ENCODE measurements around the gene ATRNL1.

ATRNL1 gene

DNA sequence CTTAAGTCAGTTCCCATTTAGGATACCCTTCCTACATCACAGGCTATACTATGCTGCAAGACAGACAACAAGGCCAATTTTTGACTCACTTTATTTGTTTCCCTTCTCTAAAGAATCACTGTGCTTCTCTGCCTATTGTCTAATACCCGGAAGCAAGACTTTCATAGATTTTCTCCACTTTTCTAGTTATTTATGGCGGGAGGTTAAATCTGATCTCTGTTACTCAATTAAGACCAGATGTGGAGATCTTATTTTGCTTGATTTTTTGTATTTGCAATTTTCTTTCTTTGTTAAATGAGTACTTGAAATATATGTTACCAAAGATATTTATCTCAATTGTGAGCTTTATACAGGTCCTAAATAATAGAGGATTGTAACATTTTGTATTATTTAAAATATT lies 511.5 kb downstream of the ATRNL1 start:
- Histone ChIP-seq H4K20me1 (ENCODE audit: insufficient read depth, low read length) (no peaks in the 10 kb centered on the region), H2AFZ (ENCODE audit: low read length) (no peak overlapping the region), H3K36me3 (replicated peaks; ENCODE audit: insufficient read depth, low read length) (no peaks in the 10 kb centered on the region), H3K27ac (ENCODE audit: low read length) (no peak overlapping the region), H3K79me2 (ENCODE audit: low read length) (no peaks in the 10 kb centered on the region), H3K27me3 (replicated peaks; ENCODE audit: insufficient read depth, low read length) (no peaks in the 10 kb centered on the region), H3K9me3 (replicated peaks; ENCODE audit: insufficient read depth, low read length) (no peaks in the 10 kb centered on the region), H3K9me2 (replicated peaks; ENCODE audit: insufficient read depth, low read length) (no peaks in the 10 kb centered on the region), H3K9ac (ENCODE audit: low read length) (no peak overlapping the region), H3K4me1 (ENCODE audit: low read length) (no peaks in the 10 kb centered on the region), H3F3A (ENCODE audit: insufficient read depth, low read length) (no peaks in the 10 kb centered on the region), H3K4me2 (ENCODE audit: low read depth, low read length) (no peak overlapping the region), H3K4me3 (ENCODE audit: low read length) (no peak overlapping the region)
- TF ChIP-seq EZH2phosphoT487 (IDR thresholded peaks at IDR 0.05; ENCODE audit: low read length) (no peak), EZH2 (optimal IDR thresholded peaks at IDR 0.05; ENCODE audit: low read depth, low read length) (no peak)
- TF ChIP-seq, protein P1, sequence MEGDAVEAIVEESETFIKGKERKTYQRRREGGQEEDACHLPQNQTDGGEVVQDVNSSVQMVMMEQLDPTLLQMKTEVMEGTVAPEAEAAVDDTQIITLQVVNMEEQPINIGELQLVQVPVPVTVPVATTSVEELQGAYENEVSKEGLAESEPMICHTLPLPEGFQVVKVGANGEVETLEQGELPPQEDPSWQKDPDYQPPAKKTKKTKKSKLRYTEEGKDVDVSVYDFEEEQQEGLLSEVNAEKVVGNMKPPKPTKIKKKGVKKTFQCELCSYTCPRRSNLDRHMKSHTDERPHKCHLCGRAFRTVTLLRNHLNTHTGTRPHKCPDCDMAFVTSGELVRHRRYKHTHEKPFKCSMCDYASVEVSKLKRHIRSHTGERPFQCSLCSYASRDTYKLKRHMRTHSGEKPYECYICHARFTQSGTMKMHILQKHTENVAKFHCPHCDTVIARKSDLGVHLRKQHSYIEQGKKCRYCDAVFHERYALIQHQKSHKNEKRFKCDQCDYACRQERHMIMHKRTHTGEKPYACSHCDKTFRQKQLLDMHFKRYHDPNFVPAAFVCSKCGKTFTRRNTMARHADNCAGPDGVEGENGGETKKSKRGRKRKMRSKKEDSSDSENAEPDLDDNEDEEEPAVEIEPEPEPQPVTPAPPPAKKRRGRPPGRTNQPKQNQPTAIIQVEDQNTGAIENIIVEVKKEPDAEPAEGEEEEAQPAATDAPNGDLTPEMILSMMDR (IDR thresholded peaks at IDR 0.05; ENCODE audit: low read length) = no peak
- no peak for DNase-seq

DNA sequence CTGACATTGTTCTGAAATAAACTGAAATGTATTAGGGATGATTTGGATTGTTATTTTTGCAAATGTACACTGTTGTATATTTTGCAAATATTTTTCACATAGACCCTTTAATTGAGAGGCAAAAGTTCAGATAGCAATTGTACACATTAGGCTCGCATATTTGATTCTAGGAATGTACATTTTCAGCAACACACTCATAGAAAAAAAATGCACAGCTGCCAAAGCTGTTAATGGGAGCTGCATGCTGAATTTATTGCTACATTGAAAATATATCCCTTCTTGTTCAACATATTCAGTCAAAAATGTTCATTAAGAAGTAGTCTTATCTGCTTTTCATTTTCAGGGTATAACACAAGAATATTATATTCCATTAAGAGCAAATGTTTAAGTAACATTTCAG lies 512.9 kb downstream of the ATRNL1 start:
- H3K9me3 ChIP-seq (replicated peaks; ENCODE audit: insufficient read depth, low read length) = no peaks in the 10 kb centered on the region
- H3K4me3 ChIP-seq (ENCODE audit: low read length) = no peak overlapping the region
- no peak overlapping the region for H3K9ac ChIP-seq (ENCODE audit: low read length)
- no peaks in the 10 kb centered on the region for H3F3A ChIP-seq (ENCODE audit: insufficient read depth, low read length)
- no peaks in the 10 kb centered on the region for H3K9me2 ChIP-seq (replicated peaks; ENCODE audit: insufficient read depth, low read length)
- DNase-seq = no peak
- no peak for TF ChIP-seq EZH2phosphoT487 (IDR thresholded peaks at IDR 0.05; ENCODE audit: low read length)
- no peak for TF ChIP-seq EZH2 (optimal IDR thresholded peaks at IDR 0.05; ENCODE audit: low read depth, low read length)
- TF ChIP-seq, protein P1 (IDR thresholded peaks at IDR 0.05; ENCODE audit: low read length) = no peak
- no peak overlapping the region for H2AFZ ChIP-seq (ENCODE audit: low read length)
- no peaks in the 10 kb centered on the region for H3K79me2 ChIP-seq (ENCODE audit: low read length)
- H3K4me1 ChIP-seq (ENCODE audit: low read length) = no peaks in the 10 kb centered on the region
- H4K20me1 ChIP-seq (ENCODE audit: insufficient read depth, low read length) = no peaks in the 10 kb centered on the region
- no peaks in the 10 kb centered on the region for H3K27me3 ChIP-seq (replicated peaks; ENCODE audit: insufficient read depth, low read length)
- no peak overlapping the region for H3K4me2 ChIP-seq (ENCODE audit: low read depth, low read length)
- no peaks in the 10 kb centered on the region for H3K36me3 ChIP-seq (replicated peaks; ENCODE audit: insufficient read depth, low read length)
- H3K27ac ChIP-seq (ENCODE audit: low read length) = no peak overlapping the region

DNA sequence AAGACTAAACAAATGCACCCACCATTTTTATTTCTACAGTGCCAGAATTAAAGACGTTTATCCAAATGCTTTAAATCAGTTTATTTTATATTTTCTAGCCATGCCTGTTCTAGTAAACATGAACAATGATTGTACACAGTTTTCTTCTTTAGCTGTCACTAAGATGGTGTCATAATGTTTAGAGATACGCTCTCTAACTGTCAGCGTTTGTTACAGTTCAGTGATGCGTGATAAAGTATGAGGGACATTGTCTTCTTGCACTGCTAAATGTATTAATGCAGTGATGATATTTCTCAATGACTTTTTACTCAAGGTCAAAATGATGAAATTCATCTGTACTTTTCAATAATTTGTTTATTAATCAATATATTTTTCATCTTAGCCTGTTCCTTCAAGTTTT lies 513.6 kb downstream of the ATRNL1 start:
- no peaks in the 10 kb centered on the region for H3K9me3 ChIP-seq (replicated peaks; ENCODE audit: insufficient read depth, low read length)
- H3K4me2 ChIP-seq (ENCODE audit: low read depth, low read length) = no peak overlapping the region
- H3K9ac ChIP-seq (ENCODE audit: low read length) = no peak overlapping the region
- no peaks in the 10 kb centered on the region for H3K79me2 ChIP-seq (ENCODE audit: low read length)
- H3K4me3 ChIP-seq (ENCODE audit: low read length) = no peak overlapping the region
- no peaks in the 10 kb centered on the region for H3K9me2 ChIP-seq (replicated peaks; ENCODE audit: insufficient read depth, low read length)
- no peaks in the 10 kb centered on the region for H4K20me1 ChIP-seq (ENCODE audit: insufficient read depth, low read length)
- DNase-seq = no peak
- no peak overlapping the region for H3K27ac ChIP-seq (ENCODE audit: low read length)
- TF ChIP-seq, protein P1 (IDR thresholded peaks at IDR 0.05; ENCODE audit: low read length) = no peak
- no peak for TF ChIP-seq EZH2 (optimal IDR thresholded peaks at IDR 0.05; ENCODE audit: low read depth, low read length)
- no peak for TF ChIP-seq EZH2phosphoT487 (IDR thresholded peaks at IDR 0.05; ENCODE audit: low read length)
- no peaks in the 10 kb centered on the region for H3K36me3 ChIP-seq (replicated peaks; ENCODE audit: insufficient read depth, low read length)
- H3K27me3 ChIP-seq (replicated peaks; ENCODE audit: insufficient read depth, low read length) = no peaks in the 10 kb centered on the region
- H3K4me1 ChIP-seq (ENCODE audit: low read length) = no peaks in the 10 kb centered on the region
- no peak overlapping the region for H2AFZ ChIP-seq (ENCODE audit: low read length)
- H3F3A ChIP-seq (ENCODE audit: insufficient read depth, low read length) = no peaks in the 10 kb centered on the region

All from MM.1S (cell line).